Left cardiac atrium (tissue), 4 donors: ENCODE measurements around the gene OGFOD3. TPM values are rescaled to one million over a fixed set of nuclear protein-coding genes. Genes with fewer than 3 reads are reported as not detected.
A peak's percentile ranks its signal among the peaks of the same experiment; 100 is the strongest.
"Not testable (repeated sequence)": the region's sequence is repeated elsewhere in the genome, so short reads cannot be mapped to it uniquely, and the experiment has no call there.

ENCODE experiments used
- ATAC-seq, 2 donors: fragments of 200-7000 bp; cut with Tn5 transposase; one replicate each; pipeline ENCODE4 v1.9.1; 2020; ENCODE audit warnings: mild to moderate bottlenecking in 2 of 2, moderate library complexity in 2 of 2
- DNase-seq: peaks from one replicate; pipeline ENCODE4 v3.0.0-alpha.2; 2020
- intact Hi-C, 2 donors: fragments of 100-400 bp; cut with DNase I; formaldehyde crosslinking; loops; one replicate each; pipeline versions ENCODE4 v1.14.1 to v1.15.1; 2022 to 2023
- total RNA-seq, 2 donors: library from RNA; stranded (reverse); fragmentation: NEBNext Ultra II Directional; extraction: Animal tissue kit (Norgen Biotek cat#: 25700); gene quantifications; one replicate each; pipeline ENCODE4 v1.2.1, GENCODE V29; 2021
- donor health status: DM: no; HTN: yes; CAD: no.
- donor health status: DM: no; HTN: yes; CAD: no; lungs with severe emphysema.
- donor health status: DM: yes; HTN: yes; CAD: no.
- donor health status: Dilated cardiomyopathy.

OGFOD3 gene
- total RNA-seq, 2 donors from 2014 or later: 27.2 to 32.0 TPM

- ATAC-seq (peak in 1 of 2 donors; percentile 9), DNase-seq (no peak)
- intact Hi-C loops: no loop called here
Measured at GRCh38 chr17:82349287-82349701, 69.1 kb downstream of the OGFOD3 start.

- intact Hi-C loops: no loop called here
- DNase-seq: no peak
- ATAC-seq: no peak
Measured at GRCh38 chr17:82348866-82349265, 69.5 kb downstream of the OGFOD3 start.

- intact Hi-C loops: no loop called here
- DNase-seq (no peak), ATAC-seq (no peak)
Measured at GRCh38 chr17:82348434-82348833, 70.0 kb downstream of the OGFOD3 start.

GRCh38 chr17:82347994-82348393 is 70.4 kb downstream of the OGFOD3 start:
- ATAC-seq, intact Hi-C loops, DNase-seq: not testable (repeated sequence)

- ATAC-seq: no peak
- DNase-seq: no peak
- intact Hi-C loops: no loop called here
Measured at GRCh38 chr17:82346342-82347300, 71.8 kb downstream of the OGFOD3 start.

GRCh38 chr17:82345151-82345976 is 73.0 kb downstream of the OGFOD3 start:
- no peak for ATAC-seq
- intact Hi-C loops: no loop called here
- DNase-seq: no peak

- intact Hi-C loops: no loop called here
- DNase-seq (no peak), ATAC-seq (no peak)
Measured at GRCh38 chr17:82344175-82344907, 74.0 kb downstream of the OGFOD3 start.

- intact Hi-C loops: no loop called here
- ATAC-seq (no peak), DNase-seq (no peak)
Measured at GRCh38 chr17:82343560-82343959, 74.8 kb downstream of the OGFOD3 start.

- DNase-seq: peak; percentile 14
- ATAC-seq: no peak
- intact Hi-C loops: no loop called here
Measured at GRCh38 chr17:82342361-82343079, 75.9 kb downstream of the OGFOD3 start.

GRCh38 chr17:82339634-82340580 is 78.5 kb downstream of the OGFOD3 start:
- DNase-seq: peak; percentile 19
- no peak for ATAC-seq
- intact Hi-C loops: no loop called here

Other genes with a start within 250 kb of the OGFOD3 start
- 10 to 100 TPM; 11.9 to 17.2 TPM for gene CCDC57, start 205.7 kb downstream of the OGFOD3 start, total RNA-seq
- gene SLC16A3, start 189.5 kb downstream of the OGFOD3 start, total RNA-seq: 10 to 100 TPM; 18.4 to 35.7 TPM
- gene CSNK1D, start 144.9 kb downstream of the OGFOD3 start, total RNA-seq: 10 to 100 TPM; 63.6 to 88.2 TPM
- gene CD7, start 101.0 kb downstream of the OGFOD3 start, total RNA-seq: 1 to 10 TPM in 1 of 2 donors, under 1 TPM in 1; 0.60 to 1.8 TPM
- gene SECTM1, start 84.8 kb downstream of the OGFOD3 start, total RNA-seq: 10 to 100 TPM in 1 of 2 donors, 1 to 10 TPM in 1; 6.6 to 12.6 TPM
- gene TEX19, start 59.3 kb downstream of the OGFOD3 start, total RNA-seq: not detected
- gene UTS2R, start 46.8 kb downstream of the OGFOD3 start, total RNA-seq: 1 to 10 TPM in 1 of 2 donors, under 1 TPM in 1; 0.32 to 1.4 TPM
- gene HEXD, start 239 bp downstream of the OGFOD3 start, total RNA-seq: 10 to 100 TPM; 14.3 to 16.3 TPM
- 10 to 100 TPM; 42.1 to 43.6 TPM for gene CYBC1, start 32.2 kb upstream of the OGFOD3 start, total RNA-seq
- gene NARF, start 40.2 kb upstream of the OGFOD3 start, total RNA-seq: 10 to 100 TPM; 63.7 to 65.9 TPM
- gene FOXK2, start 101.1 kb upstream of the OGFOD3 start, total RNA-seq: 10 to 100 TPM; 35.9 to 53.9 TPM
- gene WDR45B, start 229.9 kb upstream of the OGFOD3 start, total RNA-seq: 10 to 100 TPM; 40.1 to 47.3 TPM